Measurements from ENCODE around the gene PF4V1.
"Not testable (repeated sequence)": the region's sequence is repeated elsewhere in the genome, so short reads cannot be mapped to it uniquely, and the experiment has no call there.

DNA sequence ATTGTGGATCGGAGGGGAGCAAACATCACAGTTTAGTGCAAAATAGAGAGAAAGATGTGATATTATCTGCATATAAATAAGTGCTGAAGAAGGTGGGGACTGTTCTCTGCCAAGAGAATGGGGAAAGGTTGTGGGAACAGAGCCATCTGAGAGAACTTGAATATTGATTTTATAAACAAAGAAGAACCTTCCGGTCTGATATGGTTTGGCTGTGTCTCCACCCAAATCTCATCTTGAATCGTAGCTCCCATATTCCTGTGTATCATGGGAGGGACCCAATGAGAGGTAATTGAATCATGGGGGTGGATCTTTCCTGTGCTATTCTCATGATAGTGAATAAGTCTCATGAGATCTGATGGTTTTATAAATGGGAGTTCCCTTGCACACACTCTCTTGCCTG is 46.2 kb downstream of the PF4V1 start:
- not testable (repeated sequence) for TF ChIP-seq POLR2A, POLR2AphosphoS5 (IDR thresholded peaks at IDR 0.05)
- TF ChIP-seq, protein P1, sequence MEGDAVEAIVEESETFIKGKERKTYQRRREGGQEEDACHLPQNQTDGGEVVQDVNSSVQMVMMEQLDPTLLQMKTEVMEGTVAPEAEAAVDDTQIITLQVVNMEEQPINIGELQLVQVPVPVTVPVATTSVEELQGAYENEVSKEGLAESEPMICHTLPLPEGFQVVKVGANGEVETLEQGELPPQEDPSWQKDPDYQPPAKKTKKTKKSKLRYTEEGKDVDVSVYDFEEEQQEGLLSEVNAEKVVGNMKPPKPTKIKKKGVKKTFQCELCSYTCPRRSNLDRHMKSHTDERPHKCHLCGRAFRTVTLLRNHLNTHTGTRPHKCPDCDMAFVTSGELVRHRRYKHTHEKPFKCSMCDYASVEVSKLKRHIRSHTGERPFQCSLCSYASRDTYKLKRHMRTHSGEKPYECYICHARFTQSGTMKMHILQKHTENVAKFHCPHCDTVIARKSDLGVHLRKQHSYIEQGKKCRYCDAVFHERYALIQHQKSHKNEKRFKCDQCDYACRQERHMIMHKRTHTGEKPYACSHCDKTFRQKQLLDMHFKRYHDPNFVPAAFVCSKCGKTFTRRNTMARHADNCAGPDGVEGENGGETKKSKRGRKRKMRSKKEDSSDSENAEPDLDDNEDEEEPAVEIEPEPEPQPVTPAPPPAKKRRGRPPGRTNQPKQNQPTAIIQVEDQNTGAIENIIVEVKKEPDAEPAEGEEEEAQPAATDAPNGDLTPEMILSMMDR (IDR thresholded peaks at IDR 0.05), result not testable (repeated sequence)

Measured in breast epithelium (tissue), 3 donors.